ENCODE results near the gene ARF6.
"Not testable (repeated sequence)": the region's sequence is repeated elsewhere in the genome, so short reads cannot be mapped to it uniquely, and the experiment has no call there.

ARF6 gene

GRCh38 chr14:49909016-49909415, 16.1 kb downstream of the ARF6 start:
- no peak for DNase-seq

DNA sequence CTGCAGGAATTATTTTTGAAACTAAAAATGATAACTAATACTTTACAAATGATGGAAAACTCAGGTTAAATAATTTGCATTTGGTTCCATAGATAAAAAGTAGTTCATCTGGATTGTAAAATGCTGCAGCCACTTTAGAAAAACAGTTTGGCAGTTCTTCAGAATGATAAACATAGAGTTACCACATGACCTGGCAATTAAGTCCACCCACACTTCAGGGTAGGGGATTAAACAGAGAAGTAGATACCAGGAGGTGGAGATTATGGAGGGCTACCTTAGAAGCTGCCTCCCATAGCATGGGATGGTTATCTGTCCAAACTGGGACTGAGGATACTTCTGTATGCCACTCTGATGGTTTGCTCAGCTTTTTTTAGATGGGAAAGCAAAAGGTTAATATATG, 22.2 kb downstream of the ARF6 start:
- no peak for DNase-seq

DNA sequence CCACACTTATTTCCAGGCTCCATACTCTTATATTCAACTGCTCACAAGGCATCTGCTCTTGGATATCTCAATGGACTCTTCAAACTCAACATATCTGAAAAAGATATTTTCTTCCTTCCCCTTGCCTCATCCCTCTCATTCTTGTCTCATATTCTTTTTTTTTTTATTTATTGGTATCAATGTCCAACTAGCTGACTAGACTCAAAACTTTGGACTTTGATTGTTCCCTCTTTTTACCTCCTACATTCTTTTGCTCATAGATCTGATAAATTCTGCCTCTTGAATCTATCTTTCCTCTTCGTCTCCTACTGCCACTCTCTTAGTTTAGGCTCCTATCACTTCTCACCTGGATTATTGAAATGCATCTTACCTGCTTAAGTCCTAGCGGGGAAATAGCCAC, 25.8 kb downstream of the ARF6 start:
- no peak for DNase-seq

DNA sequence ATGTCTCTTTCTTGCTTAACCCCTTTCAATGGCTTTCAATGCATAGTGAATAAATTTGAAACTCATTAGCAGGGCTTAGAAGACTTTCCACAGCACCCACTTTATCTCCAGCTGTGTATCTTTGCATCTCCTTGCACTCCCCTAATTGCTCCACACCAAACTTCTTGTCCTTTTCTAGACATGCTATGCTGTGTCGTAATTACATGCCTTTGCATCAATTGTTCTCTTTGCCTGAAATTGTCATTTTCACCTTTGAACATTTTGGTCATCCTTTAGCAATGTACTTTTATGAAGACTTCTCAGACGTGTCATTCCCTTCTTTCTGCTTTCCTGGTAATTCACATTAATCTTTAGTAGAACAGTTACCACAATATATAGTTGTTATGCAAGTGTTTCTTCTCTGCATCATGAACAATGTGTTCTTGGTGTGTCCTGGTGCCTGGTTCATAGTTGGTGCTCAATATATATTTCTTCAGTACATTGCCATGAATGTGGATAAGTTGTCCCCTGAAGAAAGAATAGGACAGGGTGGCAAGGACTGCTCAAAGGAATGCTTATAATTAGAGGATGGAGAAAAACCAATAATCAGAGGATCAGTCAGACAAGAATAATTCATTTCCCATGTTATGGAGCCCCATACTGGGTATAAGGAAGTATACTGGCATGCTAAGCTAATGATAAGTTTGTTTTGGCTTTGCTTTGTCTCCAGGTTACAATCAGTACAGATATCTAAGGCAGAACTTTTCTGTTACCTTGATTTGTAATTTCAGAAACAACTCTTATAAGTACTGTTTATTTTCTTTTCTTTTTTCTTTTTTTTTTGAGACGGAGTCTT, 27.2 kb downstream of the ARF6 start:
- DNase-seq = no peak

DNA sequence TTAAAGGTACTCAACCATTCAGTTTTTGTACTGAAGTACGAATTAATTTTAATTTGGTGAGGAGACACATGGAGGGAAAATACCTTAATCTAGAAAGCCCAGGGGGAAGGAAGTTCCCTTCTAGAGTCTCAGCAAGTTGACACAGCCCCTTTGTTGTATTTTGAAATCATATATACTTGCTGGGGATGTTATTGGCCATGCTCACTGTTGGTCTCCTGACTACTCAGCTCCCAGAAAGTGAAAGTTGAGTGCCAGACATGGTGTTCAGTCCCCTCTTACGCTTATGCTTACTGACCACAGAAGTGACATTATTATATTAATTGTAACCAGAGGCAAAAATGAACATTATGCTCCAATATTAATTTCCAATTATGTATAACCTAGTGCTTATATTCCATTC, 28.1 kb downstream of the ARF6 start:
- DNase-seq = no peak

GRCh38 chr14:49921401-49921800, 28.5 kb downstream of the ARF6 start:
- DNase-seq = no peak

GRCh38 chr14:49923442-49923841, 30.6 kb downstream of the ARF6 start:
- DNase-seq = no peak

DNA sequence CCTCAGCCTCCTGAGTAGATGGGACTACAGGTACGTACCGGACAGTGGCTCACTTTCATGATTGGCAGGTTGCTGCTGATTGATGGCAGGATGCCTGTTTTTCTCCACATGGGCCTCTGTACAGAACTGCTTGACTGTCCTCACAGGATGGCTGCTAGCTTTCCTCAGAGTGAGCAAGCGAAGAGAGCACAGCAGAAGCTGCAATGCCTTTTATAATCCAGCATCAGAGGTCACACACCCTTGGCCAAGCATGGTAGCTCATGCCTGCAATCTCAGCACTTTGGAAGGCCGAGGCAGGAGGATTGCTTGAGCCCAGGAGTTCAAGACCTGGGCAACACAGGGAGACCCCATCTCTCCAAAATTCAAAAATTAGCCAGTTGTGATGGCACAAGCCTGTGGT, 31.0 kb downstream of the ARF6 start:
- DNase-seq = no peak

DNA sequence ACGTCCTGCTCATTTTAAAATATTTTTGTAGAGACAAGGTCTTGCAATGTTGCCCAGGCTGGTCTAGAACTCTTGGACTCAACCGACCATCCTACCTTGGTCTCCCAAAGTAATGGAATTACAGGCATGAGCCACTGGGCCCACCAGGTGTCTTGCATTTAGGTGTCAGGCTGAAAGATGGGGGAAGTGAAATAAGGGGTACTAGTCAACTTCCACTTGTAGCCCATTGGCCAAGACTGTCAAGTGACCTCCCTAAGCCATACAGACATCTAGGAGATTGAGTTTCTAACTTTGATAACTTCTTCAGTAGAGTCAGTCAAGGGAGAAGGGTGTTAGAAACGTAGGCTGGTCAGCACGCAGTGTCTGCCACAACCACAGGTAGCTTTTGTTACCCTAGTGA, 32.0 kb downstream of the ARF6 start:
- DNase-seq = no peak

- DNase-seq = no peak
These were observed 33.9 kb downstream of the ARF6 start for GRCh38 chr14:49926803-49927202.

GRCh38 chr14:49928015-49928414, 35.1 kb downstream of the ARF6 start:
- DNase-seq = no peak

- DNase-seq = no peak
These were observed 37.8 kb downstream of the ARF6 start for GRCh38 chr14:49930720-49931119.

- no peak for DNase-seq
These were observed 38.6 kb downstream of the ARF6 start for GRCh38 chr14:49931523-49931922.

DNA sequence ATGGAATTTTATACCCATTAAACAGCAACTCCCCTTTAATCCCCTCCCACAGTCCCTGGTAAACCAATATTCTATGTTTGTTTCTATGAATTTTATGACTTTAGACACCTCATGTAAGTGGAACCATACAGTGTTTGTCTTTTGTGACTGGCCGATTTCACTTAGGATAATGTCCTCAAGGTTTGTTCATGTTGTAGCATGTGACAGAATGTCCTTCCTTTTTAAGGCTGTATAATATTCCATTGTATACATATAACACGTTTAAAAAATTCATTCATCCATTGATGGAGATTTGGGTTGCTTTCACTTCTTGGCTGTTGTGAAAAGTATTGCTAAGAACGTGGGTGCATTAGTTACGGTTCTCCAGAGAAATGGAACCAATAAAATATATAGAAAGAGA, 40.2 kb downstream of the ARF6 start:
- no peak for DNase-seq

- DNase-seq = no peak
These were observed 40.8 kb downstream of the ARF6 start for GRCh38 chr14:49933704-49934103.

DNA sequence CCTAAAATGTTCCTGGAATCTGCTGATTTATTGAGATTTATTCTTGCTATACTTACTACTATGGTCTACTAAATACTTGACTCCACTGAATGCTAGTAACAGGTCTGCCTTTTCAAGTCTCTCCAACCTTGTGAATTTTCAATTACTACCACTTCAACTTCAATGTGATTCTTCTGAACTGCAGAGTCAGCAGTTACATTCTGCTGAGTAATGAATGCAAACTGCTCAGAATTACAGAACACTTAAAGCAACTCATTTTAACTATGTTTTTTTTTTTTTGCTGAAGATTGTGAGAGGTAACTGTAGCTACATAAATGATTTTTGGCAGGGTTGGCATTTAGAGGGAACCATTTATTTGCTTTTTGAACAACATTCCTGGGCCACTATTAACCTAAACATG, 41.8 kb downstream of the ARF6 start:
- no peak for DNase-seq

- no peak for DNase-seq
These were observed 42.6 kb downstream of the ARF6 start for GRCh38 chr14:49935526-49935925.

GRCh38 chr14:49936246-49936645, 43.4 kb downstream of the ARF6 start:
- not testable (repeated sequence) for DNase-seq

DNA sequence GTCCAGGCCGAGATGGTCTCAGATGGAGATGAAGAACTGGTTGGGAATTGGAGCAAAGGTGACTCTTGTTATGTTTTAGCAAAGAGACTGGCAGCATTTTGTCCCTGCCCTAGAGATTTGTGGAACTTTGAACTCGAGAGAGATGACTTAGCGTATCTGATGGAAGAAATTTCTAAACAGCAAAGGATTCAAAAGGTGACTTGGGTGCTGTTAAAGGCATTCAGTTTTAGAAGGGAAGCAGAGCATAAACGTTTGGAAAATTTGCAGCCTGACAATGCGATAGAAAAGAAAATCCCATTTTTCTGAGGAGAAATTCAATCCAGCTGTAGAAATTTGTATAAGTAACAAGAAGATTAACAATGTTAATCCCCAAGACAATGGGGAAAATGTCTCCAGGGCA, 44.0 kb downstream of the ARF6 start:
- not testable (repeated sequence) for DNase-seq

DNA sequence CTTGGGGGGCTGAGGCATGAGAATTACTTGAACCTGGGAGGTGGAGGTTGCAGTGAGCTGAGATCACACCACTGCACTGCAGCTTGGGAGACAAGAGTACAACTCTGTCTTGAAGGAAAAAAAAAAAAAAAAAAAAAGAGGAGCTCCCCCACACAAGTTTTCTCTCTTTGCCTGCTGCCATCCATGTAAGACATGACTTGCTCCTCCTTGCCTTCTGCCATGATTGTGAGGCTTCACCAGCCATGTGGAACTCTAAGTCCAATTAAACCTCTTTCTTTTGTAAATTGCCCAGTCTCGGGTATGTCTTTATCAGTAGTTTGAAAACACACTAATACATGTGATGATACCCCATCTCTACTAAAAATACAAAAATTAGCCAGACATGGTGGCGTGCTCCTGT, 46.3 kb downstream of the ARF6 start:
- DNase-seq = not testable (repeated sequence)

DNA sequence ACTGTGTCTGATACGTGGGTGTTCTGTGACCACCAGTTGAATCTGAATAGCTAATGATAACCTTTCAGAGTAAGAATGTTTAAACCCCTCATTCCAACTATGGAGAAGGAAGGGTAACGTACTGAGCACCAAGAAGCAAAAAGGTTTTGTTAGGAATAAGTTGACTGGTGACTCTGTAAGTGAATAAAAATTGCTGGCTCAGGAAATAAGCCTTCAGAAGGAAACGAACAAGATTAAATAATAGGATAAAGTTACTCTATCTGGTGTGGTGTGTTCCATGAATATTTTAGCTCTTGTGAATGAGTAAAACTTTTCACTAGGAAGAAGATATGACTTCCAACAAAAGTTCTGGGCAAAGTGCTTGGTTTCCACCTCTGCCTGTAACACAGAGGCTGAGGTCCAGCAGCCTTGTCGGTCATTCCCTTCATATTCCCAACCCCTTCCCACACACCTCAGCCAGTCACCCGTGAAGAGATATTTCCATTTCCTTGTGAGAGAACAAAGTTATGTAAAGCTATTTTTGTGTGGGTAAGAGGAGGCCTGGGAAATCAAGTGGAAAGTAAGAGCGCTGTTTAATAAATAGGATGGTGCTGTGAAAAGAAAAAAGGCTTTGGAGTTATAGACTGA, 47.1 kb downstream of the ARF6 start:
- no peak for DNase-seq

GRCh38 chr14:49940808-49941421, 48.0 kb downstream of the ARF6 start:
- DNase-seq = no peak

DNA sequence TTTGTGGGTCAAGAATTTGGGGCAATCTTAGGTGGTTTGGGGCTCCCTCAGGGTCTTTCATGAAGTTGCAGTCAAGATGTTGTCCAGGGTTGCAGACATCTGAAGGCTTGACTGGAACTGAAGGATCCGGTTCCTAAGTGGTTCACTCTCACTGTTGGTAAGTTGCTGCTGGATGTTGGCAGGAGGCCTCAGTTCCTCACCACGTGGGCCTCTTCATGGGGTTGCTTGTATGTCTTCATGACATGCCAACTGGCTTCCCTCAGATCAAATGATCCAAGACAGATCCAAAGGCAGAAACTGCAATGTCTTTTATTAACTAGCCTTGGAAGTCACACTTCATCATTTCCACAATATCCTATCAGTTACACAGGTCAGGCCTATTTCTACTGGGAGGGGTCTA, 49.2 kb downstream of the ARF6 start:
- no peak for DNase-seq

DNA sequence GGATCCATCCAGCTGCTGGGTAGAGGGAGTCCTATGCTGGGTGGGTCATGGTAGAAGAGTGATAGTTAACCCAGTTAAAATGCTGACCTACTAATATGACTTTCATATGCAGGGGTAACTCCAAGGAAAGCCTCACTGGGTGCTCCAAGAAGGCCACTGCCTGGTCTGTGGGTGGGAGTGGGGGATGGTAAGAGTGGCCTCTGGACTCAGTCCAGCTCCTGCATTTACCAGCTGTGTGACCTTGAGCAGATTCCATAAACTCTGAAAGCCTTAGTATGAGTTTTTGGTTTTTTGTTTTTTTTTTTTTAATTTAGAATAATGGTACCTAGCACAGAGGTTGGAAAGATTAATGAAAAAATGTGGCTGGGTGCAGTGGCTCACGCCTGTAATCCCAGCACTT, 51.6 kb downstream of the ARF6 start:
- DNase-seq = no peak

Data from NCI-H1694 treated with DMSO at 0.1 percent for 48 hours (cell line).